Measurements from ENCODE around the gene ATP6V1G1.

- TF ChIP-seq CTCF (IDR thresholded peaks at IDR 0.05; ENCODE audit: low read length) (no peak), EZH2 (optimal IDR thresholded peaks at IDR 0.05; ENCODE audit: low read depth, low read length) (no peak), EZH2phosphoT487 (IDR thresholded peaks at IDR 0.05; ENCODE audit: low read length) (no peak)
These were observed 15.1 kb downstream of the ATP6V1G1 start for GRCh38 chr9:114602620-114603019.

Measured in MM.1S (cell line).